B cell (primary cell): ENCODE results near the gene NBEA. TPM values are rescaled to one million over a fixed set of nuclear protein-coding genes. Genes with fewer than 3 reads are reported as not detected.

ENCODE experiments used
- ATAC-seq: fragments of 200-7000 bp; cut with Tn5 transposase; one replicate; pipeline ENCODE4 v1.10.0; 2021; ENCODE audit warnings: low read depth, mild to moderate bottlenecking, moderate number of reproducible peaks, moderate library complexity
- CTCF ChIA-PET: fragments of 350-600 bp; sonication (Branson Sonifier 250); formaldehyde crosslinking; loops from one replicate; lab custom pipeline; 2021; ENCODE audit warnings: antibody characterized with exemption, inconsistent platforms; lab: Charles Lee
- POLR2A ChIA-PET: fragments of 350-600 bp; sonication (Branson Sonifier 250); formaldehyde crosslinking; loops from one replicate; lab custom pipeline; 2021; ENCODE audit warnings: antibody characterized with exemption; lab: Charles Lee
- DNase-seq: peaks from one replicate; pipeline ENCODE4 v3.0.0; 2013
- H2AFZ ChIP-seq: 2 replicates; pipeline ENCODE4 v1.6.1; 2012; ENCODE audit warnings: mild to moderate bottlenecking, low read depth, low read length; ENCODE audit not compliant: insufficient read depth, poor library complexity, severe bottlenecking
- H3K27ac ChIP-seq, 2 donors: 1 replicate in 1 of 2; 2 replicates in 1 of 2; pipeline ENCODE4 v1.5.1; 2012 to 2013; ENCODE audit warnings: low read length in 2 of 2, mild to moderate bottlenecking in 2 of 2, moderate library complexity in 1 of 2
- H3K27me3 ChIP-seq, 4 experiments: fragments of 200-600 bp in 1 of 4; sonication (generic) in 1 of 4; replicated peaks in 1 of 4; 1 replicate in 2 of 4; 2 replicates in 2 of 4; pipeline versions ENCODE4 v1.6.1 to v1.7.0; 2013 to 2016; ENCODE audit warnings: low read length in 3 of 4, mild to moderate bottlenecking in 2 of 4, mixed read lengths in 1 of 4, moderate library complexity in 1 of 4; ENCODE audit not compliant: insufficient read depth in 4 of 4, control insufficient read depth in 3 of 4; ENCODE audit errors: control extremely low read depth in 1 of 4
- H3K36me3 ChIP-seq, 2 experiments: replicated peaks in 1 of 2; 1 replicate in 1 of 2; 2 replicates in 1 of 2; pipeline versions ENCODE4 v1.6.1 to v1.7.1; 2013; ENCODE audit warnings: low read length in 1 of 2; ENCODE audit not compliant: insufficient read depth in 2 of 2, control insufficient read depth in 1 of 2; ENCODE audit errors: control extremely low read depth in 1 of 2, extremely low read depth in 1 of 2
- H3K4me1 ChIP-seq, 2 donors: fragments of 200-600 bp in 1 of 2; sonication (generic) in 1 of 2; 1 replicate in 1 of 2; 2 replicates in 1 of 2; pipeline versions ENCODE4 v1.5.1 to v1.6.1; 2013 to 2017; ENCODE audit warnings: low read length in 2 of 2; ENCODE audit not compliant: control insufficient read depth in 2 of 2, insufficient read depth in 2 of 2
- H3K4me2 ChIP-seq: replicated peaks from 2 replicates; pipeline ENCODE3; 2012; ENCODE audit warnings: mild to moderate bottlenecking, low read depth, low read length; ENCODE audit not compliant: poor library complexity, severe bottlenecking
- H3K4me3 ChIP-seq, 5 experiments: fragments of 200-600 bp in 1 of 5; sonication (generic) in 1 of 5; 1 replicate in 3 of 5; 2 replicates in 2 of 5; pipeline versions ENCODE4 v1.5.1 to v1.7.0; 2011 to 2016; ENCODE audit warnings: low read length in 4 of 5, mild to moderate bottlenecking in 4 of 5, low read depth in 2 of 5, control low read depth in 1 of 5, moderate library complexity in 1 of 5; ENCODE audit not compliant: insufficient read depth in 1 of 5; ENCODE audit errors: control extremely low read depth in 1 of 5, extremely low read depth in 1 of 5
- H3K79me2 ChIP-seq: fragments of 200-600 bp; sonication (generic); one replicate; pipeline ENCODE4 v1.6.0; 2016; ENCODE audit warnings: low read length; ENCODE audit not compliant: control insufficient read depth, insufficient read depth
- H3K9ac ChIP-seq: fragments of 200-600 bp; sonication (generic); 2 replicates; pipeline ENCODE4 v1.6.1; 2017; ENCODE audit warnings: mild to moderate bottlenecking, low read length, moderate library complexity
- H3K9me3 ChIP-seq, 3 donors: one replicate each; pipeline versions ENCODE4 v1.6.1 to v1.7.1; 2013; ENCODE audit warnings: low read length in 2 of 3; ENCODE audit not compliant: control insufficient read depth in 2 of 3, insufficient read depth in 1 of 3; ENCODE audit errors: control extremely low read depth in 1 of 3
- H4K20me1 ChIP-seq: 2 replicates; pipeline ENCODE4 v1.6.0; 2012; ENCODE audit warnings: mild to moderate bottlenecking, low read length; ENCODE audit not compliant: insufficient read depth, control insufficient read depth, poor library complexity, severe bottlenecking
- H3K27ac Mint-ChIP-seq: one replicate; pipeline ENCODE4 v1.8.0; 2021; ENCODE audit warnings: mixed read lengths
- H3K27me3 Mint-ChIP-seq: one replicate; pipeline ENCODE4 v1.8.0; 2021; ENCODE audit warnings: mixed read lengths
- H3K4me1 Mint-ChIP-seq: one replicate; pipeline ENCODE4 v1.8.0; 2021; ENCODE audit warnings: mixed read lengths
- H3K4me3 Mint-ChIP-seq: one replicate; pipeline ENCODE4 v1.8.0; 2021; ENCODE audit warnings: mixed read lengths
- H3K9me3 Mint-ChIP-seq: one replicate; pipeline ENCODE4 v1.8.0; 2022; ENCODE audit warnings: mixed read lengths; ENCODE audit not compliant: insufficient read depth
- CTCF ChIP-seq: fragments of 200-600 bp; IDR thresholded peaks from one replicate; pipeline ENCODE4 v1.8.0; 2022; ENCODE audit warnings: antibody characterized with exemption, mild to moderate bottlenecking
- EZH2 ChIP-seq: IDR thresholded peaks from 2 replicates; pipeline ENCODE4 v1.6.1; 2012; ENCODE audit warnings: borderline replicate concordance, low read depth, mild to moderate bottlenecking, moderate library complexity, low read length; ENCODE audit not compliant: insufficient read depth, poor library complexity, severe bottlenecking
- WGBS: methylation state at CpG from one replicate; pipeline ENCODE4 v1.1.5; 2013; ENCODE audit warnings: missing lambda C conversion rate; ENCODE audit not compliant: insufficient coverage; 5-methylcytosine and 5-hydroxymethylcytosine counted together
- intact Hi-C: fragments of 100-400 bp; cut with micrococcal nuclease; formaldehyde crosslinking; loops from one replicate; pipeline ENCODE4 v1.10.0; 2022
- polyA plus RNA-seq: library from polyadenylated mRNA; depleted of rRNA; stranded (reverse); fragments of >200 nt; gene quantifications from 2 replicates; pipeline ENCODE4 v1.2.3, GENCODE V29; 2012
- total RNA-seq, 2 donors: library from RNA; stranded (reverse); fragments of 120-200 nt in 1 of 2; gene quantifications; 1 replicate in 1 of 2; 2 replicates in 1 of 2; pipeline versions ENCODE4 v1.2.3 to v1.2.4, GENCODE V29; 2013 to 2022

The NBEA gene
- total and polyA plus RNA-seq, 2 donors (not counting 1 experiment from before 2014, with no cell fraction given), result 1.5 to 10.7 TPM

- no peak overlapping the region for H3K4me3 ChIP-seq
- no peaks in the 10 kb centered on the region for H3K4me1 ChIP-seq
- Mint-ChIP-seq H3K4me3 (no peak overlapping the region), H3K27ac (no peak overlapping the region), H3K4me1 (no peaks in the 10 kb centered on the region), H3K9me3 (no peaks in the 10 kb centered on the region), H3K27me3 (no peaks in the 10 kb centered on the region)
- no peak overlapping the region for H3K9ac ChIP-seq
- no peaks in the 10 kb centered on the region for H3K27me3 ChIP-seq
- ChIA-PET POLR2A (no interaction called here), CTCF (no interaction called here)
- intact Hi-C loops, result no loop called here
- no peaks in the 10 kb centered on the region for H3K36me3 ChIP-seq
- H3K27ac ChIP-seq, result no peak overlapping the region
- H2AFZ ChIP-seq, result no peak overlapping the region
- ATAC-seq (no peak), DNase-seq (no peak)
- 100% methylated on average over 1 of the region's 3 CpGs for WGBS
- no peaks in the 10 kb centered on the region for H4K20me1 ChIP-seq
- H3K9me3 ChIP-seq, result no peaks in the 10 kb centered on the region
- TF ChIP-seq CTCF (no peak), EZH2 (no peak)
- no peak overlapping the region for H3K4me2 ChIP-seq
- H3K79me2 ChIP-seq, result no peaks in the 10 kb centered on the region
Observed at GRCh38 chr13:35643625-35644024, 701.6 kb downstream of the NBEA start.

GRCh38 chr13:35646056-35646774, 704.1 kb downstream of the NBEA start:
- Mint-ChIP-seq H3K9me3 (no peaks in the 10 kb centered on the region), H3K27ac (no peak overlapping the region), H3K4me1 (no peaks in the 10 kb centered on the region), H3K27me3 (no peaks in the 10 kb centered on the region), H3K4me3 (no peak overlapping the region)
- H3K27me3 ChIP-seq, result no peaks in the 10 kb centered on the region
- no peaks in the 10 kb centered on the region for H3K79me2 ChIP-seq
- no peaks in the 10 kb centered on the region for H3K9me3 ChIP-seq
- no peak overlapping the region for H2AFZ ChIP-seq
- DNase-seq (no peak), ATAC-seq (no peak)
- no peaks in the 10 kb centered on the region for H4K20me1 ChIP-seq
- H3K36me3 ChIP-seq, result no peaks in the 10 kb centered on the region
- H3K9ac ChIP-seq, result no peak overlapping the region
- H3K4me2 ChIP-seq, result no peak overlapping the region
- 83% methylated on average over 2 of the region's 7 CpGs for WGBS
- CTCF ChIA-PET, result no interaction called here
- POLR2A ChIA-PET, result no interaction called here
- H3K4me1 ChIP-seq, result no peaks in the 10 kb centered on the region
- no peak overlapping the region for H3K4me3 ChIP-seq
- no peak overlapping the region for H3K27ac ChIP-seq
- intact Hi-C loops, result no loop called here
- TF ChIP-seq EZH2, result no peak
- TF ChIP-seq CTCF, result no peak
